Smooth muscle cell (in vitro differentiated cells): ENCODE measurements around the gene NKX2-1. TPM values are rescaled to one million over a fixed set of nuclear protein-coding genes. Genes with fewer than 3 reads are reported as not detected.

ENCODE experiments used
- DNase-seq: peaks from one replicate; lab custom pipeline; 2025; ENCODE audit not compliant: unreplicated experiment; lab: John Stamatoyannopoulos, UW
- H2AFZ ChIP-seq: fragments of 200-600 bp; sonication (generic); 2 replicates; pipeline ENCODE4 v1.6.0; 2016; ENCODE audit warnings: antibody characterized with exemption, low read depth, mild to moderate bottlenecking
- H3F3A ChIP-seq: fragments of 200-600 bp; sonication (generic); 2 replicates; pipeline ENCODE4 v1.6.0; 2017; ENCODE audit warnings: antibody characterized with exemption, low read depth
- H3K27ac ChIP-seq: fragments of 200-600 bp; sonication (generic); 2 replicates; pipeline ENCODE4 v1.5.1; 2016; ENCODE audit warnings: low read depth, mild to moderate bottlenecking
- H3K27me3 ChIP-seq: fragments of 200-600 bp; sonication (generic); 2 replicates; pipeline ENCODE4 v1.6.1; 2016; ENCODE audit warnings: low read depth, mild to moderate bottlenecking
- H3K36me3 ChIP-seq: fragments of 200-600 bp; sonication (generic); 2 replicates; pipeline ENCODE4 v1.5.1; 2016; ENCODE audit warnings: low read depth
- H3K4me1 ChIP-seq: fragments of 200-600 bp; sonication (generic); 2 replicates; pipeline ENCODE4 v1.5.1; 2016; ENCODE audit warnings: low read depth
- H3K4me2 ChIP-seq: fragments of 200-600 bp; sonication (generic); 2 replicates; pipeline ENCODE4 v1.6.0; 2016; ENCODE audit warnings: mild to moderate bottlenecking
- H3K4me3 ChIP-seq: fragments of 200-600 bp; sonication (generic); 2 replicates; pipeline ENCODE4 v1.5.1; 2016; ENCODE audit warnings: mild to moderate bottlenecking
- H3K79me2 ChIP-seq: fragments of 200-600 bp; sonication (generic); 2 replicates; pipeline ENCODE4 v1.6.0; 2016; ENCODE audit warnings: low read depth, mild to moderate bottlenecking
- H3K9ac ChIP-seq: fragments of 200-600 bp; sonication (generic); 2 replicates; pipeline ENCODE4 v1.6.0; 2016; ENCODE audit warnings: low read depth
- H3K9me3 ChIP-seq: fragments of 200-600 bp; sonication (generic); replicated peaks from 2 replicates; pipeline ENCODE4 v1.5.1; 2016; ENCODE audit warnings: low read depth
- H4K20me1 ChIP-seq: fragments of 200-600 bp; sonication (generic); 2 replicates; pipeline ENCODE4 v1.6.0; 2016; ENCODE audit warnings: low read depth
- WGBS: methylation state at CpG from one replicate; pipeline ENCODE4 v1.1.7; 2016; ENCODE audit warnings: low lambda C conversion rate; 5-methylcytosine and 5-hydroxymethylcytosine counted together
- polyA plus RNA-seq: library from polyadenylated mRNA; unstranded; fragments of >200 nt; fragmentation: Nextera tagmentation; extraction: Ambion mirVana; gene quantifications from 2 replicates; pipeline ENCODE4 v1.2.1, GENCODE V29; 2016
- total RNA-seq: library from RNA; depleted of rRNA; stranded (reverse); fragments of >200 nt; gene quantifications from 2 replicates; pipeline ENCODE4 v1.2.3, GENCODE V29; 2014
- TF ChIP-seq, protein P1 (sequence below): fragments of 200-600 bp; sonication (generic); IDR thresholded peaks from 2 replicates; pipeline ENCODE4 v1.5.1; 2017; ENCODE audit warnings: borderline replicate concordance, mild to moderate bottlenecking, antibody characterized with exemption; ENCODE audit not compliant: insufficient read depth, poor library complexity, severe bottlenecking

NKX2-1 gene
- total and polyA plus RNA-seq, 2 experiments from 2014 or later = not detected

DNA sequence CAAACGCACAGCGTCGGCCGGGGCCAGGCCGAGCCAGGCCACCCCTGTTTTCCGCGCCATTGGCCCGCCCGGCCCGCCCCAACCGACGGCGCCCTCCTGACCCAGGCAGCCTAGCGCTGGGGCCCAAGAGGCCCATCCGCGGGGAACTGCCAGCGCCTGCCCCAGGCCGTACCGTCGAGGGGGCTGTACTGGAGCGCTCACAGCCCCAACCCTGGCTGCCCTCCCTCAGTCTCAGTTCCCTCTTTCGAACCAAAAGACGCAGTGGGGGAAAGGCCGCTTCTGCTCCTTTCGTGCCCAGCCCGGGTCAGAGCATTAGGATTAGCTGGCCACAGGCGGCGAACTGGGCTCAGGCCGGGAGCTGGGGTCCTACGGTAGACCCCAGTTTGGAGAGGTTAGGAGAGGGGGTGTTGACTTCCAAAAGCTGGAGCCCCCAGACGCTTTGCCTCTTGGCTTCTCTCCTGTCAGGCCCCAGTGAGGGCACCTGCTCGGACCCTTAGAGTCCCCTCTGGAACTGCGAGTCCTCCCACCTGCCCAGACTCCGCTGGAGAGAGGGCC, 1.9 kb downstream of the NKX2-1 start:
- Histone ChIP-seq H3K79me2 (no peaks in the 10 kb centered on the region), H3K4me1 (peaks cover 22% of the 10 kb centered on the region), H2AFZ (no peak overlapping the region), H3K4me2 (no peak overlapping the region), H3K36me3 (no peaks in the 10 kb centered on the region), H3K9ac (no peak overlapping the region), H3K27me3 (peaks cover 100% of the 10 kb centered on the region), H3K4me3 (no peak overlapping the region), H3K9me3 (no peaks in the 10 kb centered on the region), H3K27ac (no peak overlapping the region), H3F3A (no peaks in the 10 kb centered on the region), H4K20me1 (no peaks in the 10 kb centered on the region)
- TF ChIP-seq, protein P1, sequence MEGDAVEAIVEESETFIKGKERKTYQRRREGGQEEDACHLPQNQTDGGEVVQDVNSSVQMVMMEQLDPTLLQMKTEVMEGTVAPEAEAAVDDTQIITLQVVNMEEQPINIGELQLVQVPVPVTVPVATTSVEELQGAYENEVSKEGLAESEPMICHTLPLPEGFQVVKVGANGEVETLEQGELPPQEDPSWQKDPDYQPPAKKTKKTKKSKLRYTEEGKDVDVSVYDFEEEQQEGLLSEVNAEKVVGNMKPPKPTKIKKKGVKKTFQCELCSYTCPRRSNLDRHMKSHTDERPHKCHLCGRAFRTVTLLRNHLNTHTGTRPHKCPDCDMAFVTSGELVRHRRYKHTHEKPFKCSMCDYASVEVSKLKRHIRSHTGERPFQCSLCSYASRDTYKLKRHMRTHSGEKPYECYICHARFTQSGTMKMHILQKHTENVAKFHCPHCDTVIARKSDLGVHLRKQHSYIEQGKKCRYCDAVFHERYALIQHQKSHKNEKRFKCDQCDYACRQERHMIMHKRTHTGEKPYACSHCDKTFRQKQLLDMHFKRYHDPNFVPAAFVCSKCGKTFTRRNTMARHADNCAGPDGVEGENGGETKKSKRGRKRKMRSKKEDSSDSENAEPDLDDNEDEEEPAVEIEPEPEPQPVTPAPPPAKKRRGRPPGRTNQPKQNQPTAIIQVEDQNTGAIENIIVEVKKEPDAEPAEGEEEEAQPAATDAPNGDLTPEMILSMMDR = no peak
- 10% methylated on average over 29 of the region's 34 CpGs for WGBS
- DNase-seq = no peak

DNA sequence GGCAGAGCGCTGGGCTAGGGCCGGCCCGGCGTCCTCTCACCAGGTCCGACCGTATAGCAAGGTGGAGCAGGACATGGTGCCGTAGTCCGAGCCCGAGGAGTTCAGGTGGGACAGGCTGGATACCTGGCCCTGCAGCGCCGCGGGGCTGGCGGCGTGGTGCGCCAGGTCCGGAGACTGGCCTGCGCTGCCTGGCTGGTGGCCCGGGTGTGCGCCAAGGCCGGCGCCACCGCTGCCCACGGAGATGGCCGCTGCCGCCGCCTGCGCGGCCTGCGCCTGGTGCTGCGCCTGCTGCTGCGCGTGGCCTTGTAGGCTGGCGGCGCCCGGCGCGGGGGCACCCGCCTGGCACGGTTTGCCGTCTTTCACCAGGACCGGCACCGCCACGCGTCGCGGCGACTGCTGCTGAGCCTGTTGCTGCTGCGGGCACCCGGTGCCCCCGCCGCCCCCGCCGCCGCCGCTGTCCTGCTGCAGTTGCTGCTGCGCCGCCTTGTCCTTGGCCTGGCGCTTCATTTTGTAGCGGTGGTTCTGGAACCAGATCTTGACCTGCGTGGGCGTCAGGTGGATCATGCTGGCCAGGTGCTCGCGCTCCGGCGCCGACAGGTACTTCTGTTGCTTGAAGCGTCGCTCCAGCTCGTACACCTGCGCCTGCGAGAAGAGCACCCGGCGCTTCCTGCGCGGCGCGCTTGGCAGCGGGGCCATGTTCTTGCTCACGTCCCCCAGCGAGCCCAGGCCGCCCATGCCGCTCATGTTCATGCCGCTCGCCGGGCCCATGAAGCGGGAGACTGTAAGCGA, 2.6 kb downstream of the NKX2-1 start:
- H3K9ac ChIP-seq = no peak overlapping the region
- peaks cover 22% of the 10 kb centered on the region for H3K4me1 ChIP-seq
- DNase-seq = no peak
- H3K4me2 ChIP-seq = no peak overlapping the region
- H3K27ac ChIP-seq = no peak overlapping the region
- no peaks in the 10 kb centered on the region for H3F3A ChIP-seq
- H3K79me2 ChIP-seq = no peaks in the 10 kb centered on the region
- TF ChIP-seq, protein P1 = no peak
- H2AFZ ChIP-seq = no peak overlapping the region
- H3K4me3 ChIP-seq = no peak overlapping the region
- H3K36me3 ChIP-seq = no peaks in the 10 kb centered on the region
- H4K20me1 ChIP-seq = no peaks in the 10 kb centered on the region
- H3K9me3 ChIP-seq = no peaks in the 10 kb centered on the region
- 4% methylated on average over 86 of the region's 87 CpGs for WGBS
- H3K27me3 ChIP-seq = peaks cover 100% of the 10 kb centered on the region

DNA sequence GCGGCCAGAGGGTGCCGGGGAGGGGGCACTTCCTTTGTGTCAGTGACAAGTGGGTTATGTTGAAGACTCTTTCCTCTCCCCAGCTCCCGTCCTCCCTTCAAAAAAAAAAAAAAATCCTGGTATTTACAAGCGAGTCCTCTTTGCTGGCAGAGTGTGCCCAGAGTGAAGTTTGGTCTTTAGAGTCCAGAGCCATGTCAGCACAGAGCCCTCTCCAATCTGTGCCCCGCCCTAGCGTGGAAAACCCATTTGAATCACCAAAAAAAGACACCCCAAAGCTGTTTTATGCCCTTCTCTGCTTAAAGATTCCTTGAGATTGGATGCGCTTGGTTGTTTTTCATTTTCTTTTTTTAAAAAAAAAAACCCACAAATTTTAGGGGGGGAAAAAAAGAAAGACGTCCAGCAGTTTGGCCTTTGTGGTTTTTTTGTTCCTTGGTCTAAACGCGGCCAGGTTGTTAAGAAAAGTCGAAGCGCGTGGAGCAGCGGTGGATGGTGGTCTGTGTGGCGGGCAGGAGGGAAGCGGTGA, 3.3 kb downstream of the NKX2-1 start:
- Histone ChIP-seq H3F3A (no peaks in the 10 kb centered on the region), H2AFZ (no peak overlapping the region), H3K4me2 (no peak overlapping the region), H3K27ac (no peak overlapping the region), H3K27me3 (peaks cover 100% of the 10 kb centered on the region), H3K79me2 (no peaks in the 10 kb centered on the region), H3K9ac (no peak overlapping the region), H4K20me1 (no peaks in the 10 kb centered on the region), H3K4me3 (no peak overlapping the region), H3K9me3 (no peaks in the 10 kb centered on the region), H3K4me1 (peaks cover 22% of the 10 kb centered on the region), H3K36me3 (no peaks in the 10 kb centered on the region)
- WGBS = 6% methylated on average over 16 of the region's 16 CpGs
- TF ChIP-seq, protein P1 = no peak
- DNase-seq = no peak
